HG03196 (cell line): ENCODE results near the gene LYZL2.
"Not testable (repeated sequence)": the region's sequence is repeated elsewhere in the genome, so short reads cannot be mapped to it uniquely, and the experiment has no call there.

Source experiments
- ATAC-seq: cut with Tn5 transposase; IDR thresholded peaks from one replicate; pipeline ENCODE4 v1.9.1; 2021; ENCODE audit not compliant: unreplicated experiment

LYZL2 gene

DNA sequence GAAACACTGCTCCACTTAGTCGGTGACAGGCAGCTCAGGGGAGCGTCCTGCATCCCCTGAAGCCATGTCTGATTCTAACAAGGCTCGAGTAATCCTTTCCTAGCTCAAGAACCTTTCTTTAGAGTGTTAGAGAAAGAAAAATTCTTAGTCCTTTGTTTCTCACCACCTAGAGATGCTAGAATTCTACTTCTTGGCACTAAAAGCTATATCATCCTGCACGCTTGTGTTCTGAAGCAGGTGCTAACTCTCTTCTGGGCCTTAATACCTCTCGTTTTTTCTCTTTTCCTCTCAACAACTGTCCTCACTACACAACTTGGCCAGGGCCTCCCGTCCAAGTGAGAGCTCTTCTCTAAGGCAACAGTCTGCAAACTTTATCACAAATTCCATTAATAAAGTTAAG is at the start of gene LYZL2:
LYZL2 (minus strand) TSS at position 101 of the 400 bp plus-strand sequence. CDS start 2,838 bp downstream, outside the sequence.
- no peak for ATAC-seq

DNA sequence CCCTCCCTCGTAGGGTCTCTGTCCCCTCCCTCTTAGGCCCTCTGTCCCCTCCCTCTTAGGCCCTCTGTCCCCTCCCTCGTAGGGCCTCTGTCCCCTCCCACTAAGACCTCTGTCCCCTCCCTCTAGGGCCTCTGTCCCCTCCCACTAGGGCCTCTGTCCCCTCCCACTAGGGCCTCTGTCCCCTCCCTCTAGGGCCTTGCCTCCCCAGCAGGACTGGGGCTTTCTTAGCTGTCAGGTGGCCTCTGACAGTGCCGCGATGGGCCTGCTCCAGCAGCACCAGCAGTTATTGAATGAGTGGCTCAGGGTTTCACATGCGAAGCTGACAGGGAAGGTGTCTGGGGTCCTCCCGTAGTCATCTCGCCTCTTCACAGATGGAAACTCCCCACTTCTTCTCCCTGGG is 48.1 kb upstream of the LYZL2 start:
- ATAC-seq = not testable (repeated sequence)

DNA sequence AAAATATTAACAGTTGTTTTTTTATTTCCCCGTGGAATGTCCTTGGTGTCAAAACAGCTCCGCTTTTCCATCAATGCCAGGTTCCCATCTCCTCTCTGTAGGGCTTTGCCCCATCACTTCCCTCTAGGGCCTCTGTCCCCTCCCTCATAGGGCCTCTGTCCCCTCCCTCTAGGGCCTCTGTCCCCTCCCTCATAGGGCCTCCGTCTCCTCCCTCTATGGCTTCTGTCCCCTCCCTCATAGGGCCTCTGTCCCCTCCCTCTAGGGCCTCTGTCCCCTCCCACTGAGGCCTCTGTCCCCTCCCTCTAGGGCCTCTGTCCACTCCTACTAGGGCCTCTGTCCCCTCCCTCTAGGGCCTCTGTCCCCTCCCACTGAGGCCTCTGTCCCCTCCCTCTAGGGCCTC is 47.6 kb upstream of the LYZL2 start:
- not testable (repeated sequence) for ATAC-seq

DNA sequence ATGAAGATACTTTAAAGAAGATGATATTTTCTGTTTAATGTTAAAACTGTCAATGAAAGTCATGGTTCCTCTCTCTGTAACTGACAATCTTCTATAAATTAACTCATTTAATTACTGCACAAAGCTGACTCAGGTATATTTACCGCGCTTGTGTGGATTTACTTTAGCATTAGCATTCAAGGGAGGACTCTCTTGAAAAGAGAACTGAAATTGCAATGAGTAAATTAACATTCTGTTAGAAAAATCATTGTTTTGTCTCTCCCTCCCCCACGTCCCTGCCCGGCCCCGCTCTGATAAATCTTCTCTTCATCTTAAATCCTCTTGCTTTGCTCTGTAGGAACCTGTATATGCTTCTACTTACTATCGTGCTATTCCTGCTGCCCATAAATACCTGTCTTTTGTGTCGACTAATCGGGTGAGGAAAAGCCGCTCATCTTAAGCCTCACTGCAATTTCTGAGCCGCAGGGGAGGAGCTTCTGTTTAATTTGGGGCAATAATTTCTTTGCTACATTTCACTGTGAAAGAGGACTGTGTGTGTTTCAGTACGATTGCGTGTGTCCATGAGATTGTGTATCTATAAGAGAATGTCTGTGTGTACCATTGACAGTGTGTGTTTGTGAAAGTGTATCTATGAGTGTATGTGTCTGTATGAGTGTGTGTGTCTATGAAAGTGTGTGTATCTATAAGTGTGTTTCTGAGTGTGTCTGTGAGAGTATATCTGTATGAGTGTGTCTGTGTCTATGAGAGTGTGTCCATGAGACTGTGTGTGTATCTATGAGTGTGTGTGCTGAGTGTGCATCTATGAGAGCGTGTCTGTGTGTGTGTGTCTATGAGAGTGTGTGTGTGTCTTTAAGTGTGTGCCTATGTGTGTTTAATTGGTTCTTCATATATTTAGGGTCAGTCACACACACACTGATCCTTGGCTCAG is 46.5 kb upstream of the LYZL2 start:
- ATAC-seq = no peak

DNA sequence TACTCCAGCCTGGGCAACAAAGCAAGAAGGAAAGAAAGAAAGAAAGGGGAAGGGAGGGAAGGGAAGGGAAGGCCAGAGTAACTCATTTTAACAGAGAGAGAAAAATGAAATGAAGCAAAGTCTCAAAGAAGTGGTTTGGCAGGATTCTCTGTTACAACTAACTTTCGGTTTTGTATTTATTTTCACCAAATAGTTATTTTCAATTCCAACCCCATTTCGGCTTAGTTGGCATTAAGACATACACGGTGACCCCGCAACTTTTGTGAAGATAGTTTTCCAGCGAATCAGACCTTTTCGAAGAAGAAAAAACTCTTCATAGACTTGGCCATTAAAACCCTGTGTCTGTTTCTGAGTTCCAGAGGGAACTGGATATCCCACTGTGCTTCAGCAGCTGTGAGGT is 45.2 kb upstream of the LYZL2 start:
- ATAC-seq = no peak

DNA sequence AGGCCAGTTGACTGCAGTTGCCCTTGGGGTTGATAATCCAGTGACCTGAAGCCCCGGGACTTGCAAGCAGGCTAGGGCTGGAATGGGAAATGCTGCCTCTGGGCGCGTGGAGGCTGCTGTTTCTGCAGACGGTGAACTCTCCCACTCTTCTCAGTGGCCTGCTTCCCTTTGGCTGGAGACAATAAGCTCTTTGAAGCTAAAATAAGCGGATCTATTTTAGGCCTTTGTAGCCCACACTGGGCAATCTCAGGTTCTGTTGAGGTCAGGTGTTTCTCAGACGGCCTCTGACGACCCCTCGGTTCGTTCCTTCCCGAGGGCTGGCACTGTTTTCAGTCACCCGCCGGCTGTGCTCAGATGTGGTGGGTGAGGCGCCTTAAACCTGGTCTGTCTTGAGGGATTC is 43.7 kb upstream of the LYZL2 start:
- ATAC-seq = not testable (repeated sequence)

DNA sequence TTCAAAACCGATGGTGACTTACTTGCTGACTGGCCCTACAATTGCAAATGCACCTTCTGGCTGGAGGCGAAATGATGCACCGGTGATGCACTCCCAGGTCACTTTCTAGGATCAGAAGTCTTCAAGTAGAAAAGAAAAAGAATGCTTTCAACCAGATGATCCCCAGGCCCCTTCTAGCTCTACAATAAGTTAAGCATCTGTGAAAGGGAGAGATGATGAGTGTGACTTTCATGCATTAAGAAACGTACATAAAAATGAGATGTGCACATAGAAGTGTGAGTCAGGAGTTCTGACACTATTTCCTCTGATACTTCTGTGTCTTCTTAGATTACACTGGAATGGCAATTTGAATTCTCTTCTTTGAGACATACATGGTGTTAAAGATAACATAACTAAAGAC is 42.8 kb upstream of the LYZL2 start:
- not testable (repeated sequence) for ATAC-seq

DNA sequence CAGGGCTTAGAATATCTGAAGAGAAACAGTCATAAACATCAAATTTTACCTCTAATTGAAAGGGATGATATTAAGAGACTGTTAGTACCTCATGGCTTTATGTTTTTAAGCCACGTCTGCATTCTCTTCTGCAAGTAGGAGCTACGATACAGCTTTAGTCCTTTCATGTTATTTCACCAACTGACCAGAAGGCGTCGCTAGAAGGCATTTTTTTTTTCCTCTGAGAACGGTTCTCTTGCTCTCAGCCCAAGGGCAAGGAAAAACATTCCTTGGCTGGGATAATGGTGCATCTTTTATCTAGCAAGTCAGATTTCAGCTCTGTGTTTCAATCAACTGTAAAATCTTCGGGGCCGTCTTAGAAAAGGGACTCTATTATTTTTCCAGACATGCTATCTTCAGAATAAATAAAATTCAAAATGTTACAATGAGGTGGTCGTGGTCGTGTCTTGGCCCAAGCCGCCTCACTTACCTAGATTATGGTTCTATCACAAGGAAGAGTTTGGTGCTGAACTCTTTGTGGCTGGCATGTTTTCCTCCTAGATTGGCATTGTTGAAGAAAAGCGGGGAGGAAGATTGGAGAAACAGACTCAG is 41.6 kb upstream of the LYZL2 start:
- ATAC-seq = no peak

DNA sequence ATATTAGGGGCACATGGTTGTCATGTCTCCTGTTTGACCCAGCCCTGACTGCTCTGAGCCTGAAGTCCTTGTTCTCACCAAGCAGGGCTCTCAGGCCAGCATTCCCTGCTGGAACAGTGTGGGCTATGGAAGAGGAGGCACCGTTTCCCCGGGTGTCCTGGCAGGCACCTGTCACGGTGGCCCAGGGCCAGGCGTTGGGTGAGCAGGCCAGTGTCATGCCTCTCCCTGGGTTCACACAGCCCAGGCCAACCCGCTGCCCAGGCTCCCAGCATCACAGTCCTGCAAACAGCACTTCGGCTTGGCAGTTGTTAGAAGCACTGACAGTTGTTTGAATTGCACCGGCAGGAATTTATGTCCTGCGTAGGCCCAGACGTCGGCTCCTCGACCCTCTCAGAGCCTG is 38.4 kb upstream of the LYZL2 start:
- ATAC-seq = not testable (repeated sequence)

DNA sequence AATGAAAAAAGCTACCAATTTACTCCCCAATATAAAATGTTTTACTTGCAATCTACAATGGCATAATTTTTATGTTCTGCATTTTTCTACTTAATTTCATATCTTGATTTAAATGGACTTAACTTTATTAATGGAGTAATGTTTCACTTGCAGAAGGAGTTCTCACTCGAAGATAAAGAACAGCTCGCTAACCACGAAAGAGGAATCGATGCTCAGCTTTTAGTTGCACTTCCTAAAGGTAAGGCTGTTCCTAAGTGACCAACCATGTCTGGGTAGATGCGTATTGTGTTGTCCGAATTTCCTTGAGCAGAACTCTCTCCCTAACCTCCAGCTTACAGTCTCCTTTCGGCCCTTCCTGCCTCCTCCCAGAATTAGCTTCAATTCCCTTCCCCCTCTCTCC is 33.9 kb upstream of the LYZL2 start:
- peak; percentile 64 for ATAC-seq

DNA sequence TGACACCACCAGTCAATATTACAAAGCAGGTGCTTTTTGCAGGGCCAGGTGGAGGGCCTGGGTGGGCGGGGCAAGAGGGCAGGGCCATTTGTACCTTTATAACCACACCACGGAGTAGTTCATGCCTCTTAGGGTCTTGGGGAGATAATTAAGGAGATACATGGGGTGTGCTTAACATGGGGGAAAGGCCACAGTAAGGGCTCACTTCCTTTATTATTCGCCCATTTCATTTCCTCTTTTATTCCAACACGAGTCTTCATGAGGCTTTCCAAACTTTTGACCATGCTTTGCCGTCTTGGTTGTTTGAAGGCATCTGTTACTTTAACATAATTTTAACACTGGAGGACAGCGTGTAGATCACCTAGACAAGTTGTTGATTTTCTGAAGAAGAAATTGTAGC is 33.3 kb upstream of the LYZL2 start:
- no peak for ATAC-seq

DNA sequence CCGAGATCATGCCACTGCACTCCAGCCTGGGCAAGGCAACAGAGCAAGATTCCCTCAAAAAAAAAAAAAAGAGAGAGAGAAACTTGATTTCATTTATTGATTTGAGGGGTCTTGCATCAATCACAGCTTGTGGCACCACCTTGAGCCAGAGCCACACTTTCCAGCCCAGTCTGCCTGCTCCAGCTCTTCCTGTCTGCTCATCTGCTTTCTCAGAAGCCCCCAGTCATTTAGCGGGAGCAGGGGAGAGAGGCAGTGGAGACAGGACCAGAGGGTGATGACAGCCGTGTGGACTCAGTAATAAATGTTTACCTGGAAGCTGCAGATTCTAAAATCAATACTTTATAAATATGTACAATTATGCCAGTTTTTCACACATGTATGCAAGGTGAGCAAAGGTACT is 30.8 kb upstream of the LYZL2 start:
- ATAC-seq = not testable (repeated sequence)

DNA sequence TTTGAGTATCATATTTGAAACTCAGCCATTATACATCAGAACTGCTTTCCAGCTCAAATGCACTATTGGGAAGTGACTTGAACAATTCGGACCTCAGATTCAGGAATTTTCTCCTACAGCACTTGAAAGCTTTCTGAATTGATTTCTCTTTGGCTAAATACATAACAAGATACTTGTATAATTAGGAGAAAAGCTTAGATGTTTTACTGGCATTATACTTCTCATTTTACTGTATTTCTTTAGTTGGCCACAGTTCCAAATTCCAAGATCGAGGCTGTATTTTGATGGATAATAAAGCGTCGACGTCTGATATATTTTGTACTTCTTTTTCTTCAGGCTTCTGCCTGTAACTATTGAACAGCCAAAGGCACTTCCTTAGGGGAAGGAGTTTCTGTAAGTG is 26.7 kb upstream of the LYZL2 start:
- ATAC-seq = no peak

DNA sequence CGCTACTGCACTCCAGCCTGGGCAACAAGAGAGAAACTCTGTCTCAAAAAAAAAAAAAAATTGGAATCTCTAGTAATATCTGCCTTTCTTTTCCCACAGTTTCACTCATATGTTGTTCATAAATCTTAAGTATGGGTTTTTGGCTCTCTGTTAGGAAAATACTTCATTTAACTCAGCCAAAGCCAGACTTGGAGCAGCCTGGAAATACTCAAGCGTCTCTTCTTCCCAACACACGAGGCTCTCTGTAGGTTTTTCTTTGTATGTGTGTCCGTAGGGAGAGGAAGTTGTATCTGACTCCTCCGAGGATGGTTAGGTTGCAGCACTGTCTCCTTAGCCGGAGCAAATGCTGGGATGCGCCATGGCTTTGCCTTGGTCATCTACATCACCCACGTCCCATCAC is 25.4 kb upstream of the LYZL2 start:
- ATAC-seq = not testable (repeated sequence)

DNA sequence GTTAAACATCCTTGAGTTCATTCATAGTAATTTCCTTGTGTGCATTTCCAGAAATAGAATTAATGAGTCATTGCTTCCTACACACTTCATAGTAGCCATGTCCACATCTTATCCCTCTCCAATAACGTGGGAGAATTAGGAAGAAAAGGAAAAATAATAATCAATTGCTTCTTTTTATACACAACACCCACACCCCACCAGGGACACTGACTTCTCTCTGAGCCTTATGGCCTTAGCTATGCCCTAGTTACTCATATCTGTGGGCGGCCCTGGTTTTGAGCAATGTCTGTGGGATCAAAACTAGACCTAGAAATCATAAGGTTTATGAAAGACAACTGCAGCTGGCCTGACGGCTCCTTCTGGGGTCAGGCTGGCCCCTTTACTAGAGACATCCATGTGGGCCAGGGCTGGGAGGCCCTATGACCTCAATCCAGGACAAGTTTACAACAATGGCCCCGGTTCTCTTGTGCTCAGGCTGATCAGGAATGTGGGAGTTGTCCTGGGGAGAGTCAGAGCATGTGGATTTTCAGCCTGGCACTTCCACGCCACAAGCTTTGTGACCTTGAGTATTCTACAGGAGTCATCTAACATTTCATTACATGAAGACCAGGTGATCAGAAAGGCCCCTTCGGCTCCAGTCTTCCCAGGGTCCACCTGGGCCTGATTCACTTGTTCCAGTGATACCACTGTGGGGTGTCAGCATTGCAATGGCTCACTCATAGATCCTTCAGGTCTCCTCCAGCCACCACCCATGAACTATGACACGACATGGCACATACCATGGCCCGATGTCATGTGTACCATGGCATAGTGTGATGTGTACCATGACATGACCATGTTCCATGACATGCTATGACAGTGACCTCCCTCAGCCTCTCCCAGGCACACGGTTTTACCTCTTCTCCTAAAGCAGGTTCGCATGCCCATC is 22.2 kb upstream of the LYZL2 start:
- not testable (repeated sequence) for ATAC-seq

DNA sequence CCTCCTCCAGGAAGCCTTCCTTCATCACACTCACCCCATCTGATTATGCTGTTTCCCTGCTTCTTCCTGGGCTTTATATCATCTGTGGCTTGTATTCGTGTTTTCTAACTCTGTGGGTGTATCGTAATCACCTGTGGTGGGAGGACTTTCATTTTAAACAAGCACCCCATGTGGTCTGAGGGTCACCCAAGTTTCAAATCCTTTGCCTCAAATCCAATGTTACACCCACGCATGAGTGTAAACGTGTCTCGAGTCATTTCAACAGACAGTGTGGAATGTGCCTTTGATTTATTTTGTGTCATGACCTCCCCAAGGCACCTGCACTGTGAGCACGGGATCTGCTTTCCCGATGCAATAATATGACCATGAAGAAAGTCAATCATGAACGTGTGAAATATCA is 17.5 kb upstream of the LYZL2 start:
- no peak for ATAC-seq

DNA sequence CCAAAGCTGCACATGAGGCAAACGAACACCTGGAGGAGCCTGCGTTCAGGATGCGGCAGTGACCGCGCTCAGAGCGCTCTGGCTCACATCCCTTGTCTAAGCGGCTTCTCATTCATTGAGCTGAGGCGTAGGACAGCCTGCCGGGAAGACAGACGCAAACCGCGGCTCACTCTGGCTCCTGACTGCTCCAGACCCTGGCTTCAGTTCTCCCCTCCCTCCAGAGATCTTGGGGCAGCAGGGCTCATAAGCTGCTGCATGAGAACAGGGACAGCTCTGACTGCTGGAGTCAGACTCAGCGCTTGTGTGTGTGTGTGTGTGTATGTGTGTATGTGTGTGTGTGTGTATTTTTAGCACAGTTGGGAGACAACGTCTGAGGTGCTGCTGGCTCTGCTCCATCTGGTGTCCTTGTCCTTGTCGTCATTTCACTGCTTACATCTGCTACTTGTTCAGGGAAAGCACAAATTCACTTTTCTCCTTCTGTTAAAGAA is 15.8 kb upstream of the LYZL2 start:
- ATAC-seq = no peak

DNA sequence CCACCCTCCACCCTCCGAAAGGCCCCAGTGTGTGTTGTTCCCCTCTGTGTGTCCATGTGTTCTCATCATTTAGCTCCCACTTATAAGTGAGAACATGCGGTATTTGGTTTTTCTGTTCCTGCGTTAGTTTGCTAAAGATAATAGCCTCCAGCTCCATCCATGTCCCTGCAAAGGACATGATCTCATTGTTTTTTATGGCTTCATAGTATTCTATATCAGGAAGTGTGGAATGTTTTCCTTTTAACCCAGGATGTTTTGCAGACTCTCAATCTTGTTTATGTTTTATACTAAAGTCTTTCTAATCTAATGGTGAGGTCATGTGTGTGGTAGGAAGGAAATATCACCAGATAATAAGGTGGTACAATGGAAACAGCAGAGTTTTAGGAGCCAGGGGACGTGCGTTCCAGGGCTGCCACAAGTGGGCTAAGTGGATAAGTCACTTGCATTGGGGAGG is 14.9 kb upstream of the LYZL2 start:
- ATAC-seq = not testable (repeated sequence)

DNA sequence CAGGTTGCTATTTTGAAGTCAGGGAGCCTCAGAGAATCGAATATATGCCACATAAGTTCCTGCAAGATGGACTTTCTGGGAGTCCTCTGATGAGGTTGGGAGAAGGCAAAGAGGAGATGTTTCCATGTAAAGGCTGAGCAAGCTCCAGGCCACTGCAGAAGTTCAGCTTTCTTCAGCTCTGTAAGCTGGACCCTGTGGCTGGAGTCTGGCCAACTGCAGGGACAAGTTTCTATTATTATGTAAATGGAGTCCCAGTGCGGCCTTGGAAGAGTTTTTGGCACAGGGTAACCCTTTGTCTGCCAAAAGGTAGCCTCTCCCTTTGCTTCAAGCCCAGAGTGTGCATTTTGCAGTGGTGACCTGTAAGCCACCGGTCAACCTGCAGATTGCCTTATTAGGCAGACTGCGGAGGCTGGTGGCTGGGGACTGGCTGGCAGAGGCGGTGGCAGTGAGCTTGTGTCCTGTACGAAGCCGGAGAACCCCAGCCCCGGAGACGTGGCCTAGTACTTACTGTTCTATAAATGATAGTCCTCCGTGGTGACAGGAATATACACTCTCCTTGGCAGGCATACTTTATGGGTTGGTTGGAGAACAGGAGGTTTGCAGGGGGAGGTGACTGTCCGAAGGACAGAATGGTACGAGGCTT is 14.1 kb upstream of the LYZL2 start:
- ATAC-seq = not testable (repeated sequence)

DNA sequence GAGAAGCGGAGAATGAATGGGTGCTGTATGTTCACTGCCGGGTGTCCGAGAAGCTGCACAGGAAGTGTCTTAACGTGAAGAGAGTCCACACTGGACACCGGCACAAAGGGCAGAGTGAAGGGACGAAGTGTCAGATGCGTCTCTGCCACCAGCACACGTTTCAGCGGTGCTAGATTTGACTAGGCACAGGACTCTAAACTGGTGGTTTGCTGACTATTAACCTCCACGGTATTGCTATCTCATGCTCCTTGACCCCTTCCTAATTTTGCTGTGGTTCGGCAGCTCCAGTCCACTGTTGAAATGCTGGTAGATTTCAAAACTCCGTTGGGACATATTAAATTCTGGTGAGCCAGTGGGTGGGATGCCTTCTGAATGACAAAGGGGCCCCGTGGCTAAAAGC is 13.3 kb upstream of the LYZL2 start:
- ATAC-seq = not testable (repeated sequence)
